IMR-90 (cell line): Measurements from ENCODE around the gene COL6A3. TPM values are rescaled to one million over a fixed set of nuclear protein-coding genes. Genes with fewer than 3 reads are reported as not detected.

ENCODE experiments used
- ATAC-seq: fragments of 200-7000 bp; cut with Tn5 transposase; 2 replicates; pipeline ENCODE4 v1.9.1; 2020; ENCODE audit warnings: low read depth, mild to moderate bottlenecking, moderate library complexity
- BruUV-seq: library from RNA; stranded (reverse); fragments of 400-500 nt; replicated peaks from 2 replicates; lab custom pipeline; 2021; lab: Mats Ljungman, UMichigan
- CTCF ChIA-PET: fragments of 300-600 bp; formaldehyde crosslinking; extraction: SDS; loops from one replicate; lab custom pipeline; 2021; ENCODE audit warnings: antibody characterized with exemption; lab: Yijun Ruan, JAX
- POLR2A ChIA-PET: fragments of 300-600 bp; sonication (Branson Sonifier 250); formaldehyde crosslinking; loops from one replicate; lab custom pipeline; 2022; ENCODE audit warnings: antibody characterized with exemption; ENCODE audit not compliant: unreplicated experiment; lab: Charles Lee
- DNase-seq: peaks from one replicate; pipeline ENCODE4 v3.0.0; 2013
- H2AFZ ChIP-seq: replicated peaks from 2 replicates; pipeline ENCODE3; 2013; ENCODE audit warnings: low read length, mild to moderate bottlenecking; ENCODE audit not compliant: poor library complexity
- H2AK5ac ChIP-seq: 2 replicates; pipeline ENCODE4 v1.6.1; 2013; ENCODE audit warnings: low read depth, low read length, inconsistent platforms
- H2AK9ac ChIP-seq: replicated peaks from 2 replicates; pipeline ENCODE3; 2013; ENCODE audit warnings: mild to moderate bottlenecking, low read depth, low read length, moderate library complexity; ENCODE audit not compliant: poor library complexity
- H2BK120ac ChIP-seq: 2 replicates; pipeline ENCODE4 v1.6.1; 2013; ENCODE audit warnings: low read depth, low read length, inconsistent platforms
- H2BK15ac ChIP-seq: 3 replicates; pipeline ENCODE4 v1.6.1; 2013; ENCODE audit warnings: low read depth, low read length, inconsistent platforms
- H2BK20ac ChIP-seq: 2 replicates; pipeline ENCODE4 v1.6.1; 2013; ENCODE audit warnings: low read depth, mild to moderate bottlenecking, inconsistent platforms, low read length, moderate library complexity
- H2BK5ac ChIP-seq: 2 replicates; pipeline ENCODE4 v1.6.1; 2013; ENCODE audit warnings: mild to moderate bottlenecking, low read depth, low read length, inconsistent platforms; ENCODE audit not compliant: poor library complexity, severe bottlenecking
- H3K14ac ChIP-seq: replicated peaks from 2 replicates; pipeline ENCODE4 v1.6.1; 2013; ENCODE audit warnings: low read depth, low read length, inconsistent platforms
- H3K18ac ChIP-seq: 2 replicates; pipeline ENCODE4 v1.6.1; 2013; ENCODE audit warnings: low read depth, low read length, control low read depth
- H3K23ac ChIP-seq: 2 replicates; pipeline ENCODE4 v1.6.1; 2013; ENCODE audit warnings: low read depth, low read length, inconsistent platforms
- H3K27ac ChIP-seq: 2 replicates; pipeline ENCODE4 v1.5.1; 2013; ENCODE audit warnings: mild to moderate bottlenecking, control low read depth, low read length; ENCODE audit not compliant: insufficient read depth
- H3K27me3 ChIP-seq: 2 replicates; pipeline ENCODE4 v1.6.1; 2013; ENCODE audit warnings: low read length; ENCODE audit not compliant: control insufficient read depth, insufficient read depth
- H3K36me3 ChIP-seq: 2 replicates; pipeline ENCODE4 v1.6.1; 2013; ENCODE audit warnings: low read length, mixed read lengths; ENCODE audit not compliant: control insufficient read depth, insufficient read depth
- H3K4ac ChIP-seq: 2 replicates; pipeline ENCODE4 v1.6.1; 2013; ENCODE audit warnings: low read depth, low read length, inconsistent platforms
- H3K4me1 ChIP-seq: 2 replicates; pipeline ENCODE4 v1.6.1; 2013; ENCODE audit warnings: low read length, mixed read lengths; ENCODE audit not compliant: control insufficient read depth, insufficient read depth
- H3K4me2 ChIP-seq: 2 replicates; pipeline ENCODE4 v1.6.1; 2013; ENCODE audit warnings: low read depth, mild to moderate bottlenecking, control low read depth, low read length, moderate library complexity
- H3K4me3 ChIP-seq: 2 replicates; pipeline ENCODE4 v1.5.1; 2013; ENCODE audit warnings: low read depth, mild to moderate bottlenecking, control low read depth, low read length, moderate library complexity; ENCODE audit not compliant: insufficient read depth
- H3K56ac ChIP-seq: 2 replicates; pipeline ENCODE4 v1.6.1; 2013; ENCODE audit warnings: low read length, inconsistent platforms; ENCODE audit not compliant: insufficient read depth; ENCODE audit errors: extremely low read depth
- H3K79me1 ChIP-seq, 2 experiments: 2 replicates each; pipeline ENCODE4 v1.6.1; 2013; ENCODE audit warnings: low read length in 2 of 2, inconsistent platforms in 1 of 2, low read depth in 1 of 2
- H3K9ac ChIP-seq: 2 replicates; pipeline ENCODE4 v1.6.1; 2013; ENCODE audit warnings: low read depth, low read length, control low read depth
- H3K9me1 ChIP-seq: 2 replicates; pipeline ENCODE4 v1.6.1; 2013; ENCODE audit warnings: low read length, inconsistent platforms; ENCODE audit not compliant: insufficient read depth
- H3K9me3 ChIP-seq: 2 replicates; pipeline ENCODE4 v1.6.1; 2013; ENCODE audit warnings: low read length; ENCODE audit not compliant: control insufficient read depth, insufficient read depth
- H4K20me1 ChIP-seq: 2 replicates; pipeline ENCODE4 v1.6.1; 2013; ENCODE audit warnings: low read length, inconsistent platforms; ENCODE audit not compliant: insufficient read depth
- H4K5ac ChIP-seq: 2 replicates; pipeline ENCODE4 v1.6.1; 2013; ENCODE audit warnings: mild to moderate bottlenecking, low read depth, low read length, control low read depth
- H4K8ac ChIP-seq, 2 experiments: 2 replicates each; pipeline ENCODE4 v1.6.1; 2013; ENCODE audit warnings: low read depth in 2 of 2, low read length in 2 of 2, control low read depth in 1 of 2, inconsistent platforms in 1 of 2
- H4K91ac ChIP-seq: 2 replicates; pipeline ENCODE4 v1.6.1; 2013; ENCODE audit warnings: low read depth, low read length, inconsistent platforms; ENCODE audit not compliant: insufficient read depth
- MAZ ChIP-seq: IDR thresholded peaks from 2 replicates; pipeline ENCODE4 v1.6.1; 2012; ENCODE audit warnings: low read depth, mild to moderate bottlenecking, low read length, improper control_type of control experiment, moderate library complexity, borderline replicate concordance
- POLR2A ChIP-seq: IDR thresholded peaks from 2 replicates; pipeline ENCODE4 v1.6.1; 2012; ENCODE audit warnings: mild to moderate bottlenecking, low read depth, low read length
- RCOR1 ChIP-seq: IDR thresholded peaks from 2 replicates; pipeline ENCODE4 v1.6.1; 2012; ENCODE audit warnings: mild to moderate bottlenecking, low read length, improper control_type of control experiment; ENCODE audit not compliant: insufficient replicate concordance
- SMC3 ChIP-seq: fragments of 150-350 bp; IDR thresholded peaks from 2 replicates; pipeline ENCODE4 v1.6.1; 2016; ENCODE audit warnings: low read depth, mild to moderate bottlenecking, antibody characterized with exemption, low read length, moderate library complexity
- WGBS, 2 experiments: methylation state at CpG; one replicate each; pipeline versions ENCODE4 v1.1.5 to v1.1.7; 2013; ENCODE audit warnings: missing lambda C conversion rate in 2 of 2; ENCODE audit not compliant: insufficient read length in 1 of 2; ENCODE audit errors: extremely low coverage in 2 of 2; 5-methylcytosine and 5-hydroxymethylcytosine counted together
- dilution Hi-C: fragments of 300-500 bp; cut with HindIII; formaldehyde crosslinking; loops from one replicate; pipeline ENCODE4 v1.14.3; 2018; ENCODE audit warnings: low sequenced_read_pairs; ENCODE audit not compliant: unreplicated experiment
- in situ Hi-C: fragments of 300-500 bp; cut with MboI; formaldehyde crosslinking; loops from 3 replicates; pipeline ENCODE4 v1.14.3; 2019; ENCODE audit warnings: low sequenced_read_pairs, inconsistent platforms, mixed read lengths
- intact Hi-C: fragments of 100-400 bp; cut with micrococcal nuclease; formaldehyde crosslinking; loops from 2 replicates; pipeline ENCODE4 v1.10.0; 2022
- polyA plus RNA-seq, 3 experiments: library from polyadenylated mRNA; depleted of rRNA; stranded (reverse); fragments of >200 nt; gene quantifications; 2 replicates each; pipeline ENCODE4 v1.2.3, GENCODE V29; 2012; ENCODE audit warnings: low replicate concordance in 1 of 3
- total RNA-seq: library from RNA; depleted of rRNA; stranded (reverse); fragments of >200 nt; gene quantifications from 2 replicates; pipeline ENCODE4 v1.2.3, GENCODE V29; 2012
- TF ChIP-seq, protein P1 (sequence below): conservative IDR thresholded peaks from 2 replicates; pipeline ENCODE4 v1.5.1; 2012; ENCODE audit warnings: mild to moderate bottlenecking, low read depth, low read length, improper control_type of control experiment
- TF ChIP-seq, protein P2 (sequence below): fragments of 150-350 bp; IDR thresholded peaks from 2 replicates; pipeline ENCODE4 v1.6.1; 2016; ENCODE audit warnings: low read depth, mild to moderate bottlenecking, low read length, moderate library complexity, borderline replicate concordance

Gene COL6A3
- total and polyA plus RNA-seq, 2 of the 4 experiments (the other 2 are of a cell fraction): 964 to 1,855 TPM

DNA sequence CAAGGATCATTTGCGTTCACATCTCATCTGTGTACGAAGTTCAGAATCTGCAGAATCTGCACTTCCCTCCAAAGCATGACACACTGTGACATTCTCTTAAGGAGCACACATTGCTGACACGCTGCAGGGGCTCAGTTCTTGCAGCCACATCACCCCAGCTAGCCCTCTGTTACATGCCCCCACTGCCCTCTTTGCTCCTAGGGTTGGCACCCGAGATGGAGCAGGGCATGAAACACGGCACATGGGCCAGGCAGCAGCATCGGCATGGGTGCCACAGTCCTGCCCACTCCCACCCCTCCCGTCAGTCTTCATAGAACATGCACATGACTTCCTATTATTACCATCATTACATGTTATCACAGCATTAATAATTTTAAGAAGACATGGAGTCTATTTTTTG is 76.4 kb downstream of the COL6A3 start:
- H3K36me3 ChIP-seq: peaks cover 81% of the 10 kb centered on the region
- peak overlapping the region; percentile 49 for H4K5ac ChIP-seq
- H3K14ac ChIP-seq: no peak overlapping the region
- WGBS, 2 experiments: 66% methylated on average over 3 of the region's 7 CpGs; no CpG with 5 or more reads in 1 of the 2 experiments
- ATAC-seq (no peak), DNase-seq (no peak)
- peak overlapping the region; percentile 28; the same call in 1 of the 2 replicates for H2AK5ac ChIP-seq
- no peak overlapping the region for H3K56ac ChIP-seq
- no TSS peak for BruUV-seq
- peak overlapping the region; percentile 43 for H3K27ac ChIP-seq
- no peak overlapping the region for H4K91ac ChIP-seq
- H3K9me1 ChIP-seq: peaks cover 38% of the 10 kb centered on the region
- TF ChIP-seq RCOR1: no peak
- no peak for TF ChIP-seq POLR2A
- no peak for TF ChIP-seq SMC3
- TF ChIP-seq, protein P1, sequence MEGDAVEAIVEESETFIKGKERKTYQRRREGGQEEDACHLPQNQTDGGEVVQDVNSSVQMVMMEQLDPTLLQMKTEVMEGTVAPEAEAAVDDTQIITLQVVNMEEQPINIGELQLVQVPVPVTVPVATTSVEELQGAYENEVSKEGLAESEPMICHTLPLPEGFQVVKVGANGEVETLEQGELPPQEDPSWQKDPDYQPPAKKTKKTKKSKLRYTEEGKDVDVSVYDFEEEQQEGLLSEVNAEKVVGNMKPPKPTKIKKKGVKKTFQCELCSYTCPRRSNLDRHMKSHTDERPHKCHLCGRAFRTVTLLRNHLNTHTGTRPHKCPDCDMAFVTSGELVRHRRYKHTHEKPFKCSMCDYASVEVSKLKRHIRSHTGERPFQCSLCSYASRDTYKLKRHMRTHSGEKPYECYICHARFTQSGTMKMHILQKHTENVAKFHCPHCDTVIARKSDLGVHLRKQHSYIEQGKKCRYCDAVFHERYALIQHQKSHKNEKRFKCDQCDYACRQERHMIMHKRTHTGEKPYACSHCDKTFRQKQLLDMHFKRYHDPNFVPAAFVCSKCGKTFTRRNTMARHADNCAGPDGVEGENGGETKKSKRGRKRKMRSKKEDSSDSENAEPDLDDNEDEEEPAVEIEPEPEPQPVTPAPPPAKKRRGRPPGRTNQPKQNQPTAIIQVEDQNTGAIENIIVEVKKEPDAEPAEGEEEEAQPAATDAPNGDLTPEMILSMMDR: no peak
- TF ChIP-seq, protein P2, sequence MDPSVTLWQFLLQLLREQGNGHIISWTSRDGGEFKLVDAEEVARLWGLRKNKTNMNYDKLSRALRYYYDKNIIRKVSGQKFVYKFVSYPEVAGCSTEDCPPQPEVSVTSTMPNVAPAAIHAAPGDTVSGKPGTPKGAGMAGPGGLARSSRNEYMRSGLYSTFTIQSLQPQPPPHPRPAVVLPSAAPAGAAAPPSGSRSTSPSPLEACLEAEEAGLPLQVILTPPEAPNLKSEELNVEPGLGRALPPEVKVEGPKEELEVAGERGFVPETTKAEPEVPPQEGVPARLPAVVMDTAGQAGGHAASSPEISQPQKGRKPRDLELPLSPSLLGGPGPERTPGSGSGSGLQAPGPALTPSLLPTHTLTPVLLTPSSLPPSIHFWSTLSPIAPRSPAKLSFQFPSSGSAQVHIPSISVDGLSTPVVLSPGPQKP: no peak
- TF ChIP-seq MAZ: no peak
- intact Hi-C loops: no loop called here
- peak overlapping the region; percentile 6 for H2AFZ ChIP-seq
- no peak overlapping the region for H3K4me2 ChIP-seq
- H2BK20ac ChIP-seq: 0 out of 2 replicates have a peak overlapping the region, but pooled peaks have one; percentile 2
- H3K9me3 ChIP-seq: no peaks in the 10 kb centered on the region
- H3K79me1 ChIP-seq: peaks cover 45 to 76% of the 10 kb centered on the region in 2 experiments
- H2AK9ac ChIP-seq: no peak overlapping the region
- H3K4ac ChIP-seq: peak overlapping the region; percentile 70
- peaks cover 21% of the 10 kb centered on the region for H3K4me1 ChIP-seq
- no peak overlapping the region for H3K4me3 ChIP-seq
- peak overlapping the region in 1 of 2 experiments; percentile 42; a peak in 1 of 4 replicates for H4K8ac ChIP-seq
- CTCF ChIA-PET: interaction anchor here (1.9 kb wide), 1 partner anchor 172 kb away, joined by 4 read pairs; no protein-coding TSS in a partner anchor
- H4K20me1 ChIP-seq: peaks cover 19% of the 10 kb centered on the region; the same call in 1 of the 2 replicates
- POLR2A ChIA-PET: no interaction called here
- H2BK5ac ChIP-seq: peak overlapping the region; percentile 59
- no peaks in the 10 kb centered on the region for H3K27me3 ChIP-seq
- H3K9ac ChIP-seq: no peak overlapping the region
- no peak overlapping the region for H2BK15ac ChIP-seq
- 0 out of 2 replicates have a peak overlapping the region, but pooled peaks have one; percentile 0 for H3K23ac ChIP-seq
- in situ Hi-C loops: no loop called here
- dilution Hi-C loops: no loop called here
- no peak overlapping the region for H2BK120ac ChIP-seq
- no peak overlapping the region for H3K18ac ChIP-seq
